Suprapubic skin (tissue), 4 donors: Measurements from ENCODE around the gene NEU2. TPM values are rescaled to one million over a fixed set of nuclear protein-coding genes. Genes with fewer than 3 reads are reported as not detected.

Experiments used
- DNase-seq, 2 donors: peaks; one replicate each; pipeline ENCODE4 v3.0.0-alpha.2; 2019; ENCODE audit warnings: low spot score in 2 of 2
- H3K27ac ChIP-seq: fragments of 200-600 bp; sonication (generic); one replicate; pipeline ENCODE4 v1.5.1; 2019
- H3K27me3 ChIP-seq: fragments of 200-600 bp; sonication (generic); one replicate; pipeline ENCODE4 v1.5.1; 2019
- H3K36me3 ChIP-seq: fragments of 200-600 bp; sonication (generic); one replicate; pipeline ENCODE4 v1.5.1; 2019
- H3K4me1 ChIP-seq: fragments of 200-600 bp; sonication (generic); one replicate; pipeline ENCODE4 v1.5.1; 2019
- H3K4me3 ChIP-seq: fragments of 200-600 bp; sonication (generic); one replicate; pipeline ENCODE4 v1.5.1; 2019; ENCODE audit warnings: mild to moderate bottlenecking
- H3K9me3 ChIP-seq: fragments of 200-600 bp; sonication (generic); one replicate; pipeline ENCODE4 v1.5.1; 2019
- EP300 ChIP-seq: sonication (generic); formaldehyde crosslinking; IDR thresholded peaks from one replicate; pipeline ENCODE4 v1.6.1; 2017; ENCODE audit warnings: antibody characterized with exemption
- POLR2A ChIP-seq, 2 donors: fragments of 450-650 bp; IDR thresholded peaks; one replicate each; pipeline ENCODE4 v1.6.1; 2017; ENCODE audit warnings: antibody characterized with exemption in 2 of 2, mild to moderate bottlenecking in 2 of 2, moderate library complexity in 2 of 2
- POLR2AphosphoS5 ChIP-seq, 3 donors: sonication (generic); formaldehyde crosslinking; IDR thresholded peaks; one replicate each; pipeline ENCODE4 v1.6.1; 2017; ENCODE audit warnings: antibody characterized with exemption in 3 of 3
- WGBS: methylation state at CpG from one replicate; pipeline ENCODE4 v1.1.5; 2018; 5-methylcytosine and 5-hydroxymethylcytosine counted together
- total RNA-seq, 4 donors: library from RNA; depleted of rRNA; stranded (reverse); fragments of >200 nt; gene quantifications; one replicate each; pipeline ENCODE4 v1.1.0, GENCODE V29; 2016
- TF ChIP-seq, protein P1 (sequence below), 2 donors: fragments of 200-600 bp in 1 of 2; fragments of 450-650 bp in 1 of 2; sonication (generic) in 1 of 2; IDR thresholded peaks; one replicate each; pipeline ENCODE4 v1.5.1; 2016 to 2019; ENCODE audit warnings: antibody characterized with exemption in 2 of 2, mild to moderate bottlenecking in 1 of 2, moderate library complexity in 1 of 2

The NEU2 gene
- total RNA-seq, 4 donors from 2014 or later: 1.7 to 19.9 (median 5.8) TPM

DNA sequence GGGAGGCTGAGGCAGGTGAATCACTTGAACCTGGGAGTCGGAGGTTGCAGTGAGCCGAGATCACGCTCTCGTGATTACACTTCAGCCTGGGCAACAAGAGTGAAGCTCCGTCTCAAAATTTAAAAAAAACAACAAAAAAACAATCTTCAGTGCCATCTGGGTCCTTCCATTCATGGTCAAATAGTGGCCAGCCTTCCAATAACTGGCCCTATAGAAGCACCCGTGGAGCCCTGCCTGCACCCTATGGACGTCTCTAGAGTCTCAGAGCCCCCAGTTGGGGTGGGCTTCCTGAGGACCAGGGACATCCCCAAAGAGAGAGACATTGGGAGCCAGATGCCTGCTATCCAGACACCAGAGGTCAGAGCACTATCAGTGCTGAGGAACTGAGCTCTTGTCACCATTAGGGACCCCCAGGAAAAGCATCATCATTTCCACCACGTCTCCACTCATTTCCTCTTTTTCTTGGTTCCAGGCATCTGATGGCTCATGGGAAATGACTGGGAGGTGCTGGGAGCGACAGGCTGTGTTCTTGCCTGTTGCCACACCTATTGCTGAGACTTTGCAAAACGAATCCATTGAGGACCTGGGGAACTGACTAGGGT, 9.4 kb downstream of the NEU2 start:
- 80% methylated on average over 10 of the region's 10 CpGs for WGBS
- no peak overlapping the region for H3K4me3 ChIP-seq
- no peak for DNase-seq
- TF ChIP-seq, protein P1, sequence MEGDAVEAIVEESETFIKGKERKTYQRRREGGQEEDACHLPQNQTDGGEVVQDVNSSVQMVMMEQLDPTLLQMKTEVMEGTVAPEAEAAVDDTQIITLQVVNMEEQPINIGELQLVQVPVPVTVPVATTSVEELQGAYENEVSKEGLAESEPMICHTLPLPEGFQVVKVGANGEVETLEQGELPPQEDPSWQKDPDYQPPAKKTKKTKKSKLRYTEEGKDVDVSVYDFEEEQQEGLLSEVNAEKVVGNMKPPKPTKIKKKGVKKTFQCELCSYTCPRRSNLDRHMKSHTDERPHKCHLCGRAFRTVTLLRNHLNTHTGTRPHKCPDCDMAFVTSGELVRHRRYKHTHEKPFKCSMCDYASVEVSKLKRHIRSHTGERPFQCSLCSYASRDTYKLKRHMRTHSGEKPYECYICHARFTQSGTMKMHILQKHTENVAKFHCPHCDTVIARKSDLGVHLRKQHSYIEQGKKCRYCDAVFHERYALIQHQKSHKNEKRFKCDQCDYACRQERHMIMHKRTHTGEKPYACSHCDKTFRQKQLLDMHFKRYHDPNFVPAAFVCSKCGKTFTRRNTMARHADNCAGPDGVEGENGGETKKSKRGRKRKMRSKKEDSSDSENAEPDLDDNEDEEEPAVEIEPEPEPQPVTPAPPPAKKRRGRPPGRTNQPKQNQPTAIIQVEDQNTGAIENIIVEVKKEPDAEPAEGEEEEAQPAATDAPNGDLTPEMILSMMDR (IDR thresholded peaks at IDR 0.05): no peak
- no peaks in the 10 kb centered on the region for H3K4me1 ChIP-seq
- no peaks in the 10 kb centered on the region for H3K27me3 ChIP-seq
- H3K9me3 ChIP-seq: no peaks in the 10 kb centered on the region
- H3K27ac ChIP-seq: no peak overlapping the region
- H3K36me3 ChIP-seq: no peaks in the 10 kb centered on the region

DNA sequence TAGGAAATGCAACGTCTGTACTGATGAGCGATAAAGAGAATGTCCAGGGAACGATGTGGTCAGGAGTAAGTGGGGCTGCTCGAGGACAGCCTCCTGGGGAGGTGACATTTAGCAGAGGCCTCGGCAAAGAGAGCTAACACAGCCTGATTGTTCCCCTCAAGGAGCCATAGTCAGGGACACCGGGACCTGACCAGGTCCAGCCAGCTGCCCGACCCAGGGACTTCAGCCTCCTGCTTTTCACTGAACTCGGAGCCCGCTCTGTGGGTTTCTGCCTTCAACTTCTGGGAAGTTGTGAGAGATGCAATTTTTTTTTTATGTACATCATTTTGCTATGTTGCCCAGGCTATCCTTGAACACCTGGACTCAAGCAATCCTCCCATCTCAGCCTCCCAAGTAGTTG, 10.1 kb downstream of the NEU2 start:
- Histone ChIP-seq H3K36me3 (no peaks in the 10 kb centered on the region), H3K4me3 (no peak overlapping the region), H3K9me3 (no peaks in the 10 kb centered on the region), H3K4me1 (no peaks in the 10 kb centered on the region), H3K27ac (no peak overlapping the region), H3K27me3 (no peaks in the 10 kb centered on the region)
- WGBS: 94% methylated on average over 9 of the region's 9 CpGs
- TF ChIP-seq, protein P1 (IDR thresholded peaks at IDR 0.05): no peak
- TF ChIP-seq POLR2A (IDR thresholded peaks at IDR 0.05): no peak
- no peak for TF ChIP-seq POLR2AphosphoS5 (IDR thresholded peaks at IDR 0.05)
- no peak for TF ChIP-seq EP300
- no peak for DNase-seq

DNA sequence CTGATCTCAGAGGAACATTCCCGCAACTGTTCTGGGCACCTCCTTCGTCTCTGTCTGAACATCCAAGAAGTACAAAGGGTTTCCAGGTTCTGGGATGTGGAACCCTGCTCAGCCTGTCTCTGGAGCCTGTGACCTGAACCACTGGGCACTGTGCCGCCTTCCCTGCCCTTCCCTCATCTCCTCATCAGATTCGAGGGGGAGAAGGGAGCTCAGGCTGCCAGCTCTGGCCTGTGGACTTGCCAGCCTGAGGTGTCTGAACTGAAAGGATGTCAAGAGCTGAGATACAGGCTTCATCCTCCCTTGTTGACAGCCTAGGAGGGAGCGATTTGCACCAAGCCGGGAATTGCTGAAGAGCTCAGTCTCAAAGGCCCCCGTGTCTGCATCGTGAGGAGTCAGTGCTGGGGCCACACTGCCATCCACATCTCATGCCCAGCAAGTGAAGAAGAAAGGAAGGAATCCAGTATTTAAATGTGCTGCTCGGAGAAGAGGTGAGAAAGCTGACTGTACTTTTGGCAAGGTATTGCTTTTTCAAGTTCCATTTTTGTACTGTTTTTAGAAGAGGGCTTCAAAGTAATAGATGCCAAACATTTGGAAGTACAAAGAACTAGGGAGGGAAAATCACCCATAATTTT, 12.6 kb downstream of the NEU2 start:
- 84% methylated on average over 8 of the region's 9 CpGs for WGBS
- H3K4me3 ChIP-seq: no peak overlapping the region
- H3K4me1 ChIP-seq: peaks cover 17% of the 10 kb centered on the region
- H3K36me3 ChIP-seq: no peaks in the 10 kb centered on the region
- DNase-seq: no peak
- no peak overlapping the region for H3K27ac ChIP-seq
- TF ChIP-seq POLR2A (IDR thresholded peaks at IDR 0.05) (no peak), POLR2AphosphoS5 (IDR thresholded peaks at IDR 0.05) (no peak), EP300 (no peak)
- TF ChIP-seq, protein P1 (IDR thresholded peaks at IDR 0.05): no peak
- H3K27me3 ChIP-seq: no peaks in the 10 kb centered on the region
- no peaks in the 10 kb centered on the region for H3K9me3 ChIP-seq

DNA sequence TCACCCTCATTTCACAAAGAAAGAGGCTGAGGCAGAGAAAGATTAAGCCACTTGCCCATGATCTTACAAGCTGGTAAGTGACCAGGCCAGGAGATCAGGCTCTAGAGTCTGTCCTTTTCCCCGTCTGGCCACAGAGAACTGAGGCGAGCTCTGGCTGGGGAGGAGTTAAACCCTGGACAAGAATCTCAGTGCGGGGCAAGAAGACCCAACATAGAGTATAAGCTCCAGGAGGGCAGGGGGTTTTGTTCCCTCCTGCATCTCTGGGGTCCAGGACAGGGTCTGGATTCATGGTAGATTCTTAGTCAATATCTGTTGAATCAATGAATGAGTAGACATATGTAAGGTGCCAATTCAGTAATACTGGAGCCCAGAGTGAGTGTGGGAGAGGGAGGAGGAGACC, 14.7 kb downstream of the NEU2 start:
- H3K4me3 ChIP-seq: no peak overlapping the region
- H3K27me3 ChIP-seq: no peaks in the 10 kb centered on the region
- TF ChIP-seq POLR2A (IDR thresholded peaks at IDR 0.05): no peak
- TF ChIP-seq, protein P1 (IDR thresholded peaks at IDR 0.05): no peak
- TF ChIP-seq POLR2AphosphoS5 (IDR thresholded peaks at IDR 0.05): no peak
- no peak for TF ChIP-seq EP300
- H3K27ac ChIP-seq: no peak overlapping the region
- WGBS: 88% methylated on average over 3 of the region's 3 CpGs
- DNase-seq: peak in 1 of 2 donors; percentile 41
- no peaks in the 10 kb centered on the region for H3K9me3 ChIP-seq
- H3K4me1 ChIP-seq: peaks cover 29% of the 10 kb centered on the region
- no peaks in the 10 kb centered on the region for H3K36me3 ChIP-seq

DNA sequence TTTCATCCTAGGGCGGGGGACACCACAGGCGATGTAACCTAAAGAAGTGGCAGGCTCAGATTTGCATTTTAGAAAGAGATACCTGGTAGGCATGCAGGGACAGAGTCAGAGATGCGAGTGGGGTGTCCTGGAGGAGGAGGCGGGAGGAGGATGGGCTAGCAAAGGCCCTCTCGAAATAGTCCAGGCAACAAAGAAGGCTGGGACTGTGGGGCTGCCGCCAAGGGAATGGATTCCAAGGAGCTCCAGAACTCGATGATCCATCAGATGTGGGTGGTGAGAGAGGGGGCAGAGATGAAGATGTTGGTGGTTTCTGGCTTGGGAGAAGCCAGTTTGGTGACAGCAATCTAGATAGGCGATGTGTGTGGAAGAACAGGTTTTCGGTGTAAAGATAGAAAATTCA, 15.2 kb downstream of the NEU2 start:
- peak overlapping the region; percentile 14 for H3K27ac ChIP-seq
- TF ChIP-seq, protein P1 (IDR thresholded peaks at IDR 0.05): no peak
- no peak for TF ChIP-seq POLR2AphosphoS5 (IDR thresholded peaks at IDR 0.05)
- WGBS: 62% methylated on average over 9 of the region's 9 CpGs
- H3K36me3 ChIP-seq: no peaks in the 10 kb centered on the region
- H3K4me1 ChIP-seq: peaks cover 31% of the 10 kb centered on the region
- no peaks in the 10 kb centered on the region for H3K9me3 ChIP-seq
- DNase-seq: peak in 1 of 2 donors; percentile 17
- H3K27me3 ChIP-seq: no peaks in the 10 kb centered on the region
- no peak overlapping the region for H3K4me3 ChIP-seq
